Smooth muscle cell (in vitro differentiated cells): ENCODE measurements around the gene C1S. TPM values are rescaled to one million over a fixed set of nuclear protein-coding genes. Genes with fewer than 3 reads are reported as not detected.

Source experiments
- DNase-seq: peaks from one replicate; lab custom pipeline; 2025; ENCODE audit not compliant: unreplicated experiment; lab: John Stamatoyannopoulos, UW
- H2AFZ ChIP-seq: fragments of 200-600 bp; sonication (generic); 2 replicates; pipeline ENCODE4 v1.6.0; 2016; ENCODE audit warnings: antibody characterized with exemption, low read depth, mild to moderate bottlenecking
- H3F3A ChIP-seq: fragments of 200-600 bp; sonication (generic); 2 replicates; pipeline ENCODE4 v1.6.0; 2017; ENCODE audit warnings: antibody characterized with exemption, low read depth
- H3K27ac ChIP-seq: fragments of 200-600 bp; sonication (generic); 2 replicates; pipeline ENCODE4 v1.5.1; 2016; ENCODE audit warnings: low read depth, mild to moderate bottlenecking
- H3K27me3 ChIP-seq: fragments of 200-600 bp; sonication (generic); 2 replicates; pipeline ENCODE4 v1.6.1; 2016; ENCODE audit warnings: low read depth, mild to moderate bottlenecking
- H3K36me3 ChIP-seq: fragments of 200-600 bp; sonication (generic); 2 replicates; pipeline ENCODE4 v1.5.1; 2016; ENCODE audit warnings: low read depth
- H3K4me1 ChIP-seq: fragments of 200-600 bp; sonication (generic); 2 replicates; pipeline ENCODE4 v1.5.1; 2016; ENCODE audit warnings: low read depth
- H3K4me2 ChIP-seq: fragments of 200-600 bp; sonication (generic); 2 replicates; pipeline ENCODE4 v1.6.0; 2016; ENCODE audit warnings: mild to moderate bottlenecking
- H3K4me3 ChIP-seq: fragments of 200-600 bp; sonication (generic); 2 replicates; pipeline ENCODE4 v1.5.1; 2016; ENCODE audit warnings: mild to moderate bottlenecking
- H3K79me2 ChIP-seq: fragments of 200-600 bp; sonication (generic); 2 replicates; pipeline ENCODE4 v1.6.0; 2016; ENCODE audit warnings: low read depth, mild to moderate bottlenecking
- H3K9ac ChIP-seq: fragments of 200-600 bp; sonication (generic); 2 replicates; pipeline ENCODE4 v1.6.0; 2016; ENCODE audit warnings: low read depth
- H3K9me3 ChIP-seq: fragments of 200-600 bp; sonication (generic); replicated peaks from 2 replicates; pipeline ENCODE4 v1.5.1; 2016; ENCODE audit warnings: low read depth
- H4K20me1 ChIP-seq: fragments of 200-600 bp; sonication (generic); 2 replicates; pipeline ENCODE4 v1.6.0; 2016; ENCODE audit warnings: low read depth
- WGBS: methylation state at CpG from one replicate; pipeline ENCODE4 v1.1.7; 2016; ENCODE audit warnings: low lambda C conversion rate; 5-methylcytosine and 5-hydroxymethylcytosine counted together
- polyA plus RNA-seq: library from polyadenylated mRNA; unstranded; fragments of >200 nt; fragmentation: Nextera tagmentation; extraction: Ambion mirVana; gene quantifications from 2 replicates; pipeline ENCODE4 v1.2.1, GENCODE V29; 2016
- total RNA-seq: library from RNA; depleted of rRNA; stranded (reverse); fragments of >200 nt; gene quantifications from 2 replicates; pipeline ENCODE4 v1.2.3, GENCODE V29; 2014
- TF ChIP-seq, protein P1 (sequence below): fragments of 200-600 bp; sonication (generic); IDR thresholded peaks from 2 replicates; pipeline ENCODE4 v1.5.1; 2017; ENCODE audit warnings: borderline replicate concordance, mild to moderate bottlenecking, antibody characterized with exemption; ENCODE audit not compliant: insufficient read depth, poor library complexity, severe bottlenecking

The C1S gene
- total and polyA plus RNA-seq, 2 experiments from 2014 or later = 38.5 to 69.2 TPM

GRCh38 chr12:7015555-7016370 lies 44.8 kb upstream of the C1S start:
- H4K20me1 ChIP-seq = no peaks in the 10 kb centered on the region
- H2AFZ ChIP-seq = no peak overlapping the region
- no peak overlapping the region for H3K4me2 ChIP-seq
- H3K79me2 ChIP-seq = no peaks in the 10 kb centered on the region
- H3K27ac ChIP-seq = no peak overlapping the region
- H3K36me3 ChIP-seq = no peaks in the 10 kb centered on the region
- H3K4me3 ChIP-seq = no peak overlapping the region
- DNase-seq = no peak
- WGBS = 94% methylated on average over 6 of the region's 6 CpGs
- H3K9ac ChIP-seq = no peak overlapping the region
- peaks cover 9% of the 10 kb centered on the region for H3K4me1 ChIP-seq
- H3F3A ChIP-seq = no peaks in the 10 kb centered on the region
- no peaks in the 10 kb centered on the region for H3K27me3 ChIP-seq
- TF ChIP-seq, protein P1, sequence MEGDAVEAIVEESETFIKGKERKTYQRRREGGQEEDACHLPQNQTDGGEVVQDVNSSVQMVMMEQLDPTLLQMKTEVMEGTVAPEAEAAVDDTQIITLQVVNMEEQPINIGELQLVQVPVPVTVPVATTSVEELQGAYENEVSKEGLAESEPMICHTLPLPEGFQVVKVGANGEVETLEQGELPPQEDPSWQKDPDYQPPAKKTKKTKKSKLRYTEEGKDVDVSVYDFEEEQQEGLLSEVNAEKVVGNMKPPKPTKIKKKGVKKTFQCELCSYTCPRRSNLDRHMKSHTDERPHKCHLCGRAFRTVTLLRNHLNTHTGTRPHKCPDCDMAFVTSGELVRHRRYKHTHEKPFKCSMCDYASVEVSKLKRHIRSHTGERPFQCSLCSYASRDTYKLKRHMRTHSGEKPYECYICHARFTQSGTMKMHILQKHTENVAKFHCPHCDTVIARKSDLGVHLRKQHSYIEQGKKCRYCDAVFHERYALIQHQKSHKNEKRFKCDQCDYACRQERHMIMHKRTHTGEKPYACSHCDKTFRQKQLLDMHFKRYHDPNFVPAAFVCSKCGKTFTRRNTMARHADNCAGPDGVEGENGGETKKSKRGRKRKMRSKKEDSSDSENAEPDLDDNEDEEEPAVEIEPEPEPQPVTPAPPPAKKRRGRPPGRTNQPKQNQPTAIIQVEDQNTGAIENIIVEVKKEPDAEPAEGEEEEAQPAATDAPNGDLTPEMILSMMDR = no peak
- H3K9me3 ChIP-seq = no peaks in the 10 kb centered on the region

DNA sequence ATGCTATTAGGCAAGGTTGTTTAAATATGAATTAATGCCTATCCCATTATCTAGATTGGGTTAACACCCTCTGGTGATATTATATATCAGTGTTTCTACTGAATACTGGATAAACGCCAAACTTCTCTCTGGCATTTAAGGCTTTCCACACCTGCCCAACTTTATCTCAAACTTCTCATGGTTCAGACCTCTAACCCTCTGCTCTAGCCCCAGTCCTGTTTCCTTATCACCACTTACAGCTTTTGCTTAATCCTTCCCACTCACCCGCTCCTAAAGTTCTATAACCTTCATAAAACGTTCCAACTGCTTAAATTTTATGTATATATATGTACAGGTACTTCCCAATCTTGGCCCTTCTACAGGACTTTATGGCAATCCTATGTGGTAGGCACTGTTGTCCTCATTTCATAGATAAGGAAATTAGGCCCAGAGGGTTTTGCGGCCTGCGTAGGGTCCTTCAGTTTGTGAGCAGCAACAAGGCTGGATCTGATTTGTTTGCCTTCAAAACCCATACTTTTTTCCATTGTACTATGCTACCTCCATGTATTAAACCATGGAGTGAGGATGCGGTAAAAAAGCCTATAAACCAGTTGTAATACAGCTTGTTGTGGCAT lies 43.5 kb upstream of the C1S start:
- H3K79me2 ChIP-seq = no peaks in the 10 kb centered on the region
- DNase-seq = no peak
- H3K9ac ChIP-seq = no peak overlapping the region
- peaks cover 9% of the 10 kb centered on the region for H3K4me1 ChIP-seq
- no peak overlapping the region for H3K27ac ChIP-seq
- H3K9me3 ChIP-seq = no peaks in the 10 kb centered on the region
- TF ChIP-seq, protein P1 = no peak
- H4K20me1 ChIP-seq = no peaks in the 10 kb centered on the region
- no peaks in the 10 kb centered on the region for H3K27me3 ChIP-seq
- H3K4me3 ChIP-seq = peak overlapping the region; percentile 71
- no peaks in the 10 kb centered on the region for H3F3A ChIP-seq
- no peaks in the 10 kb centered on the region for H3K36me3 ChIP-seq
- peak overlapping the region; percentile 90 for H3K4me2 ChIP-seq
- WGBS = 72% methylated on average over 6 of the region's 6 CpGs
- H2AFZ ChIP-seq = no peak overlapping the region

DNA sequence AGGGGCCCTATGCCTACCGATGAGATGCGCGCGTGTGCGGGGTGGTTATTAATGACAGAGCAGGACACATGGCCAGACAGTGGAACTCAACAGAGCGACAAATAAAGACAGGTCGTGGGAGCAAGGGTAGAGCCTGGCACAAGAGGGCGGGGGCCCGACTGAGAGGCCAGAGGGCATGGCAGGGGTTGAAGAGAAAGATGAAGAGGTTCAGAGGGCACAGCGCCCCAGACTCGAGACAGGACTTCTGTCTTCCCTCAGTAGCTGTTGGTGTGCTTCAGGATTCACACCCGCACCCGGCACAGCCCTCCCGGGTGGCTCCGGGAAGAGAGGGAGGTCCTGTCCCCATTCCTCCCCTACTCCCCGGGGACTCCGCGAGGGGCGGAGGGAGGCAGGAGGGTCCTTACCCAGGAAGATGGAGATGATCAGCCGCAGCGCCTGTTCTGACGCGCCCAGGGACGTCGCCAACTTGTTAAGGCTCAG lies 42.6 kb upstream of the C1S start:
- DNase-seq = no peak

More for the DNA sequence above, 42.6 kb upstream of the C1S start:
- Histone ChIP-seq H3K27me3 (no peaks in the 10 kb centered on the region), H3K79me2 (no peaks in the 10 kb centered on the region), H4K20me1 (no peaks in the 10 kb centered on the region), H3K27ac (peak overlapping the region; percentile 21), H3K4me3 (peak overlapping the region; percentile 71), H3F3A (no peaks in the 10 kb centered on the region), H3K4me2 (peak overlapping the region; percentile 90), H3K4me1 (peaks cover 9% of the 10 kb centered on the region), H2AFZ (peak overlapping the region; percentile 45), H3K36me3 (no peaks in the 10 kb centered on the region), H3K9me3 (no peaks in the 10 kb centered on the region), H3K9ac (peak overlapping the region; percentile 22)
- TF ChIP-seq, protein P1 = no peak
- 1% methylated on average over 24 of the region's 25 CpGs for WGBS
